Lower leg skin (tissue), 3 donors: ENCODE measurements around the gene TLL2.

ENCODE experiments used
- POLR2A ChIP-seq, 2 donors: fragments of 450-650 bp; IDR thresholded peaks; one replicate each; pipeline ENCODE4 v1.6.1; 2016 to 2017; ENCODE audit warnings: antibody characterized with exemption in 2 of 2, mild to moderate bottlenecking in 1 of 2, moderate library complexity in 1 of 2
- TF ChIP-seq, protein P1 (sequence below), 3 donors: fragments of 450-650 bp; IDR thresholded peaks; one replicate each; pipeline ENCODE4 v1.5.1; 2016; ENCODE audit warnings: antibody characterized with exemption in 3 of 3, mild to moderate bottlenecking in 3 of 3, moderate library complexity in 2 of 3

DNA sequence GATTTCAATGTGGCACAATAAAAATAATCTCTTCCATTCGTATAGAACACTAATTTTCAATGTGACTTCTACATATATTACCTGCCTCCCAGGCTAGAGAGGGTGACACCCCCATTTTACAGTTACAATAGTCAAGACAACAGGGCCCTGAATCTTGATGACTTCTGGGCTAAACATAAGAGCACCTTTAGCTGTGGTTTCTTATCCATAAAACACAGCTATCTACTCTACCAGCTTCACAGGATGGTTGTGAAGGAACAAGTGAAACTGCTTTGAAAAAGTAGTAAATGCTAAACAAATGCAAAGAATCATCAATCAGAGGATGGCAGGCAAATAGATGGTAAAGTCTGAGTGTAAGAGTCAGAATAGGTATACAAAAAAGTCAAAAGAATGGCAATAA is 3.6 kb upstream of the TLL2 start:
- TF ChIP-seq, protein P1, sequence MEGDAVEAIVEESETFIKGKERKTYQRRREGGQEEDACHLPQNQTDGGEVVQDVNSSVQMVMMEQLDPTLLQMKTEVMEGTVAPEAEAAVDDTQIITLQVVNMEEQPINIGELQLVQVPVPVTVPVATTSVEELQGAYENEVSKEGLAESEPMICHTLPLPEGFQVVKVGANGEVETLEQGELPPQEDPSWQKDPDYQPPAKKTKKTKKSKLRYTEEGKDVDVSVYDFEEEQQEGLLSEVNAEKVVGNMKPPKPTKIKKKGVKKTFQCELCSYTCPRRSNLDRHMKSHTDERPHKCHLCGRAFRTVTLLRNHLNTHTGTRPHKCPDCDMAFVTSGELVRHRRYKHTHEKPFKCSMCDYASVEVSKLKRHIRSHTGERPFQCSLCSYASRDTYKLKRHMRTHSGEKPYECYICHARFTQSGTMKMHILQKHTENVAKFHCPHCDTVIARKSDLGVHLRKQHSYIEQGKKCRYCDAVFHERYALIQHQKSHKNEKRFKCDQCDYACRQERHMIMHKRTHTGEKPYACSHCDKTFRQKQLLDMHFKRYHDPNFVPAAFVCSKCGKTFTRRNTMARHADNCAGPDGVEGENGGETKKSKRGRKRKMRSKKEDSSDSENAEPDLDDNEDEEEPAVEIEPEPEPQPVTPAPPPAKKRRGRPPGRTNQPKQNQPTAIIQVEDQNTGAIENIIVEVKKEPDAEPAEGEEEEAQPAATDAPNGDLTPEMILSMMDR (IDR thresholded peaks at IDR 0.05), result no peak
- TF ChIP-seq POLR2A (IDR thresholded peaks at IDR 0.05), result no peak
